ENCODE data around the gene ATP5F1E.
"Not testable (repeated sequence)": the region's sequence is repeated elsewhere in the genome, so short reads cannot be mapped to it uniquely, and the experiment has no call there.

ATP5F1E gene

DNA sequence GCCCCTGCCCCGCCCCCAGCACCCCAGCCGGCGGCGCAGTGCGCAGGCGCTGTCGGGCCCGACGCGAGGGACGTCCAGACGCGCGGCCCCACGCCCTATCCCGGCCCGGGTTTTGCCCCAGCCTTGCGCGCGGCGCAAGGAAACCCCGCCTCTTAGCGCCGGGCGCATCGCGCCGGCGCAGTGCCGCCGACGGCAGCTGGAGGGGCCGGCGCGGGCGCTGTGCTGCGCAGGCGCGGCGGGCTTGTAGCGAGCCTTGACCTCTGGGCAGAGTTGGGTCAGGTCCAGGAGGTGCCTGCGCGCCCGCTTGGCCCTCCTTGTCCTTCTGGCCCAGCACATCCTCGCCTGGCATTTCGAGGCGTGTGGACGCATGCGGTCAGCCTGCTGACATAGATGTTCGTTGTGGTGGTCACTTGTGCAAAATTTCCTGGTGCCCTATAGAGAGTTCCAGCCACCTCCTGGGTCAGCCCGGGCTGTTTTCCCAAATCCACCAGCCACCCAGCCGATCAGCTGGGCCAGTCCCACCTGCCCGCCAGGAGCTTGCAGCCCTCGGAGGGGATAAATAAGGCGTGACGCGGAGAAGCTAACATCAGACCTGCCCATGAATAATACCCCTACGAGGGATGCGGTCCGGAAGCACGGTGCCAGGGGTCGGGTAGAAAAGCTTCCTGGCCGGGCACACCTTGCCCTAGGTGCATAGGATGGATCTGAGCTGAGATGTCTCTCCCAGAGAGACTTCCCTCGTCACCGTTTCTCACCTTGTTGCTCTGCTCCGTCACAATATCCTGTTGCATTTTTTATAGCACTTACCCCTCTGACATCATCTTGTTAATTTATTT lies 10.9 kb upstream of the ATP5F1E start:
- peak; percentile 92 for DNase-seq

GRCh38 chr20:59042151-59042795 lies 10.1 kb upstream of the ATP5F1E start, which contains the start of gene PRELID3B:
PRELID3B (minus strand) TSS chr20:59042786; CDS start chr20:59042730, 56 bp downstream.
- DNase-seq, result no peak

DNA sequence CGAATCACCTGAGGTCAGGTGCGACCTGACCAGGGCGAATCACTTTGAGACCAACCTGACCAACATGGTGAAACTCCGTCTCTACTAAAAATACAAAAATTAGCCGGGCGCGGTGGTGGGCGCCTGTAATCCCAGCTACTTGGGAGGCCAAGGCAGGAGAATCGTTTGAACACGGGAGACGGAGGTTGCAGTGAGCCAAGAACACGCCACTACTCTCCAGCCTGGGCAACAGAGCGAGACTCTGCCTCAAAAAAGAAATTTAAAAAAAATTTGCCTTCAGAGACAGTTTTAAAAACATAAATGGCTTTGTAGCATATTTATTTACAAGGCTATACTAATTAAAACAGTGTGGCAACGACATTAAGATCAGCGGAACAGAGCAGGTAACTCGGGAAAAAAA lies 9.4 kb upstream of the ATP5F1E start:
- DNase-seq, result not testable (repeated sequence)

GRCh38 chr20:59040667-59041066 lies 8.5 kb upstream of the ATP5F1E start:
- no peak for DNase-seq

- no peak for DNase-seq
Observed at GRCh38 chr20:59039233-59039632, 7.1 kb upstream of the ATP5F1E start.

- no peak for DNase-seq
Observed at GRCh38 chr20:59037386-59037785, 5.3 kb upstream of the ATP5F1E start.

DNA sequence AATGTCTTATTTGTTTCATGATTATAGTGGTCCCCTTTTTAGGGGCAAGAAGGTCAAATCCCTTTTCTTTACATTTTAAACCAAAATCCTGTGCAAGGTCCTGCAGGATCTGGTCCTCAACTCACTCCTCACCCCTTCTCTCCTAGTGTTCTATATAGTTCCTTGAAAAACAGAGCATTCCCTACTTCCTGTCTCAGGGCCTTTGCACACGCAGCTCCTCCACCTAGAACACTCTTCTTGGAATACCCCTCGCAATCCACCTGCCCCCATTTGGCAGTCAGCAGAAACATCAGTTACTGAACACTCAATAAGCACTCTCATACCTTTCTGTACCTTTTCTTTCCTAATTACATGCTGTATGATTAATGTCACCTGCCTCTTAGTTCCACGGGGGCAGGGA lies 3.2 kb upstream of the ATP5F1E start:
- no peak for DNase-seq

DNA sequence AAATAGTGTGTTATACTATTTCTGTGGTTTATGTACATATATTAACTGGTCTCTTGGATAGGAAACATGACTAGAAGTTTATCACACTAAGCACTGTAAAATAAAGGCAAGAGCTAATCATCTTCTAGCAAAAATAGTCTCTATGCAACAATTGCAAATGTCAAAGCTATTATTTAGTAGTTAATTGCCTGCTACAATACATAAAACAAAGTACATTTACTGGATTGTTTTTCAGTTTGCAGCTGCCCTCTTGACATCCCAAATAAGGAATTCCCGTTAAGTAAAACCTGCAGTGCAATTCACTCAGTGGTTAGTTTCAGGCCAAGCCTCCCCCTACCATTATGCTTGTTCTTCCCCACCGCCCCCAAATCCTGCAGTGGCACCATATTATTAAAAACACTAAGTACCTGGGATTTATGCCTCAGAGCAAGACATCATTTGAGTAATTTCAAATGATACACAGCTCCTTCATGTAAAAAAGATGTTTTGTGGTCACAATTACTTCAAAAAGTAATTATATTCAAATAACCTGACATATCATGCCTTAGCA lies 1.6 kb upstream of the ATP5F1E start:
- no peak for DNase-seq

DNA sequence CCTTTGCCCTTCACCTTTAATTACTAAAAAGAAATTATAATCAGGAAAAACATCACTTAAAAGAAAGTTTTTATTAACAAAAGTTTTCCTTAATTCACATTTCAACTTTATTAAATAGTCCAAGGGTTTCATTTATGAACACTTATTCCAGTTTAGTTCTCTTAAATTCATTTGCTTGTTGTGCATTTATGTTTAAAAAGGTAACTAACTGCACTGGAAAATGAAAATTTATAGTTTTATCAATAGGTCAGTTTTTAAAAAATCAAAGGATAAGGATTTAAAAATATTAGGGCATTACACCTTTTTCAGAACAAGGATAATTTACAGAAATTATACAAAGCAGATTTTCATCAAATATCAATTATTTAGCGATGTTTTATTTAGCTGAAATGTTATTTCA lies 958 bp upstream of the ATP5F1E start:
- DNase-seq, result no peak

DNA sequence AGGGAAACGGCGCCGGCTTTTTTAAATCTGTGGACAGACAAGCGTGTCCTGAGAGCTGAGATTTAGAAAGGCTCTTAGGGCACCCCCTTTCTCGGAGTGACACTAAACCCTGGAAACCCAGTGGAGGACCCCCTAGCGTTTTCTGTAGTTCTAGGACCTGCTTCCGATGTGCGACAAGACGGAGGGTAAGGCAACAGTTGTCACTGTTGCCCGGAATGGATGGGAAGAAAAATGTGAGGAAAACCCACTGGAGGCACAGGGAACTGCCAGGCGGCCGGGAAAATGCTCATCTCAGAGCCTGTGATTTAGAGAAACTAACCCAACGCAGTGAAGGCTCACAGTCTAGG lies 551 bp upstream of the ATP5F1E start:
- DNase-seq, result no peak

DNA sequence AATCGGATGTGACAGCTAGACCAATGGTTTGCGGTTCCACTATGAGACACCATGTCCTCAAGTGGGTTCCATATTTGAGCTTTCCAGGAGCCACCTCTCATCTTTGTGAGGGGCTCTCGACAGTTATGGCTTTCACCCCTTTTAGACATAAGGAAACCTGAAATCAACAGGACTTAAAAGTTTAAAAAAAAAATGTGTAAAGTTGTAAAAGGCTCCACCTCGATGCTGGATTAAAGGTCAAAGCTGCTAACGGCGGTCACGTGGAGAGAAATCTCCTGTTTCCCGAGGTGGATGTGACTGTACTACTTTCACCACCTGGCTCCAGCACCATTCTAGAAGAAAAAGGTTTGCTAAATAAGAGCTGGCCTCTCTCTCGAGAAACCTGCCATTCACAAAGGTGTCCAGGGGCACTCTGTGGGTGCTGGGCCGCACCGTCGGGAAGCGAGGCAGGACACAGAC lies 542 bp downstream of the ATP5F1E start:
- DNase-seq, result no peak

GRCh38 chr20:59030911-59031563 lies 1.1 kb downstream of the ATP5F1E start:
- no peak for DNase-seq

DNA sequence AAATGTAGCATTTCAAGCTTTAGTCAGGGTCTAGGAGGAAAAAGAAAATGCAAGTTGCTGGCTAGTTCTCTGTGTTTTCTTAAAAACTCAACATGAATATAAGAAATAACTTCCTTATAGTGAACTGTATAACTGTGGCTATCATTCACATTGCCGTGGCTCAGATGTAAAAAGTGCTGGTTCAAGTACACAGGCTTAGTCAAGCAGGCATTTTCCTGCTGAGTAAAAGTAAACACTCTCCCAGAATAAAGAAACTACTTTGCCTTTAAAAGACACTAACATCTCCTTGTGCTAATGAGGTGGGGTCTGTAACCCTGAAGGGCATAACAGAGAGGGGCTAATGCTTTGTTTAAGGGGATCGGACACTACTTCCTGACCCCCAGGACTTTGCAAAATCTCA lies 3.3 kb downstream of the ATP5F1E start:
- no peak for DNase-seq

- DNase-seq, result no peak
Observed at GRCh38 chr20:59027741-59028320, 4.3 kb downstream of the ATP5F1E start.

DNA sequence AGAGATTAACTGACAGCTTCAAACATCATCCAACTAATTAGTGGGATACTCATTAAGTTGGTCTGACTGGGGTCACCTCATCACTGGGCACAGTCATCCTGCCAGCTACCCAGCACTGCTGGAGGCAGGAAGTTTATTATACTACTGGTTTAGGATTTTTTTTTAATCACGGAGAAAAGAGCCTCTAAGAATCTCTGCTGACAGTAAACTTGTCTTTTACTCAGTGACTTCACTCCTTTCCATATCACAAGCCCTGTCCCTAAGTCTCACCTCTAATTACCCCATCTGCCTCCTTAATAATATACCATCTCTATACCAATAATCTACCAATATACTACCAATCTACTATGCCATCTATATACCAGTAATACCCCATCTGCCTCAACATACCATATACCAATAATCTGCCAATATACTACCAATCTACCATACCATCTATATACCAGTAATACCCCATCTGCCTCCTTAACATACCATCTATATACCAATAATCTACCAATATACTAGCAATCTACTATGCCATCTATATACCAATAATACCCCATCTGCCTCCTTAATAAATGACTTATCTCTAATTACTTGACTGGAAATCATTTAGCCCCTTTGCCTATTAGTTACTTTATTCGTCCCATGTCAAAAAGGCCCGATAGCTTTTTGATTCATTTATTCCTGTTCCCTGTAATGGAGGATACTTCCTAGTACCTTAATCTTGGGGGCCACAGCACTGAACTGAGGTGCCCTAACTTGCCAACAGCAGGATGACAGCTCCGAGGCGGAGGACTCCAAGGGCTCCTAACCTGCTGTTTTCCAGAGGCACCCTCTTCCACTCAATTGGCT lies 5.0 kb downstream of the ATP5F1E start:
- DNase-seq, result no peak

- DNase-seq, result no peak
Observed at GRCh38 chr20:59025511-59025910, 6.6 kb downstream of the ATP5F1E start.

- DNase-seq, result no peak
Observed at GRCh38 chr20:59025086-59025485, 7.0 kb downstream of the ATP5F1E start.

DNA sequence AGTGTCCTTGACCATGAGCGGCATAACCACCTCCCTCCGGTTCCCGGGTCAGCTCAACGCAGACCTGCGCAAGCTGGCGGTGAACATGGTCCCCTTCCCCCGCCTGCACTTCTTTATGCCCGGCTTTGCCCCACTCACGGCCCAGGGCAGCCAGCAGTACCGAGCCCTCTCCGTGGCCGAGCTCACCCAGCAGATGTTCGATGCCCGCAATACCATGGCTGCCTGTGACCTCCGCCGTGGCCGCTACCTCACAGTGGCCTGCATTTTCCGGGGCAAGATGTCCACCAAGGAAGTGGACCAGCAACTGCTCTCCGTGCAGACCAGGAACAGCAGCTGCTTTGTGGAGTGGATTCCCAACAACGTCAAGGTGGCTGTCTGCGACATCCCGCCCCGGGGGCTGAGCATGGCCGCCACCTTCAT lies 8.0 kb downstream of the ATP5F1E start:
- no peak for DNase-seq

GRCh38 chr20:59023616-59024015 lies 8.5 kb downstream of the ATP5F1E start:
- DNase-seq, result no peak

GRCh38 chr20:59022754-59023153 lies 9.4 kb downstream of the ATP5F1E start:
- no peak for DNase-seq

DNA sequence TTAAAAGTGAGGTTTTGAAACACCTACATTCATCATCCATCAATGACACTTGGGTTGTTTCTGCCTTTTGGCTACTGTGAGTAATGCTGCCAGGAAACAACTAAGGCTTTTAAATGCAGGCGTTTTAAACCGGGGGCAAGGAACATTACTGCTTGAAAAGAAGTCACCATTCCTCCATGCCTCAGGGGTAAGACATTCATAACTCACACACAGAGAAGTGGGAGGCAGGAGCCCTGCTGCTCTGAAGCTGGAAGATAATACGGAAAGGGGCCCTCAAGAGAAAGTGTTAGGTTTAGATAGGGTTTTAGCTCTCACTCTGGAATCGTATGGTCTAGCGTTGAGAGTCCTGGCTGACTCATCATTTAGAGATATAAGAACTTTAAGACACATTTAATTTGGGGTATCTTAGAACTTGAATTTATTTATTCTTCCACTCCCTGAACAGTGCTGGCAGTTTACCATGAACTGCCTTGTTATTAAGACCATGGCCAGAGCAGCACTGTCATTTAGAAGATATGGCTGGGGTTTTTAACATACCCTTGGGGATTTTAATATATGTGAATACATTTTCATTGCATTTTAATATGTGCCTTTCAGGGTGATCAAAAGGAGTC lies 11.1 kb downstream of the ATP5F1E start:
- DNase-seq, result no peak

DNA sequence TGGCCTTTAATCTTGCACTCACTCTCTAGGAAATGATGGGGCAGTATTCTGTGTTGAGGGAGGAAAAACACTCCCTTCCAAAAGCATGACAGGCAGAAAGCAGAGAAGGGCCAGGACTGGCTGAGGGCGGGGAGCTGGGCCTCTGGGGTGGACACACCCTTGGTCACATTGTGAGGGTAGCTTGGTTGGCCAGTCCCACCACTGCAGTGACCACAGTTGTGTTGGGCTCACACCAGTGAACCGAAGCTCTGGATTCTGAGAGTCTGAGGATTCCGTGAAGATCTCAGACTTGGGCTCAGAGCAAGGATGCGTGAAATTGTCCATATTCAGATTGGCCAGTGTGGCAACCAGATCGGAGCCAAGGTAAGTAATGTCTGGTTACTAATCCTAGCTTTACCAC lies 12.9 kb downstream of the ATP5F1E start, which contains the start of gene TUBB1:
TUBB1 (plus strand) TSS at position 213 of the 400 bp plus-strand sequence; CDS start at position 307, 94 bp downstream.
- DNase-seq, result no peak

Measured in retina (tissue), 1 donor.